Stimulated activated CD4-positive, alpha-beta T cell treated with anti-CD3 and anti-CD28 coated beads, Interleukin-12 subunit alpha, Interleukin-12 subunit beta, amount 100 ng/mL, for 4 hours (primary cell): ENCODE results near the gene NR3C2.
"Not testable (repeated sequence)": the region's sequence is repeated elsewhere in the genome, so short reads cannot be mapped to it uniquely, and the experiment has no call there.

Experiments
- DNase-seq: peaks from one replicate; pipeline ENCODE4 v3.0.0-alpha.2; 2020

The NR3C2 gene

DNA sequence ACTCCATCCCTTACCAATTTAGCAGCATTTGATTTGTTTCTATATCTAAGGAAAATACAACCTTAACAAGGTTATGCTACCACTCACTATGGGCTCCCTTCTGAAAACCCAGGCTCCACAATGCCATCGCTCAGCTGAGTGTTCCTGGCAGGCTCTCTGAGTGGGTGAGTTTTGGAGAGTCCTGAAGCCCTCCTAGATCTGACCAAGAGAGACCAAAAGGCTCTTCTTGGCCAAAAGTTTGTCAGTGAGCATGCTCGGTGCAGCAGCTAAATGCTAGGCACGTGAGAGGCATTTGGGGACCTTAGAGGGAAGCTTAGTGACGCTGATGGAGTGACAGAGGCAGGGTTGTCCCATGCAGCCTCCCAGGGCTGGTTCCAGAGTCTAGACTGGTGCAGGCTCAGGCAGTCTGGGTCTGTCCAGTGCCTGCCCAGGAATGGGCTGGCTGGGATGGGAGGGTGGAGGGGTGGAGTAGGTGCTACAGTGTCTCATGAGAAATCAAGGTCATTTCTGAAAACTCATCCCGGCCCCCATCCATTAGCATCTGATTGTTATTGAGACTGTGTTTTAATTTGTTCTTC, 346.8 kb downstream of the NR3C2 start:
- no peak for DNase-seq

DNA sequence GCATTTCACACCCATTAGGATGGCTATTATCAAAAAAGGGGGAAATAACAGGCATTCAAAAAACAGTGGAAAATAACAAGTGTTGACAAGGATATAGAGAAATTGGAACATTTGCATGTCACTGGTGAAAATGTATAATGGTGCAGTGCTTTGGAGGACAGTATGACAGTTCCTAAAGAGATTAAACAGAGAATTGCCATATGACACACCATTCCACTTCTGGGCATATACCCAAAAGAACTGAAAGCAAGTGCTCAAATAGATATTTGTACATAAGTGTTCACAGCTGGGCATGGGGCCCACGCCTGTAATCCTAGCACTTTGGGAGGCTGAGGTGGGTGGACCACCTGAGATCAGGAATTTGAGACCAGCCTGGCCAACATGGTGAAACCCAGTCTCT, 348.1 kb downstream of the NR3C2 start:
- DNase-seq, result no peak

DNA sequence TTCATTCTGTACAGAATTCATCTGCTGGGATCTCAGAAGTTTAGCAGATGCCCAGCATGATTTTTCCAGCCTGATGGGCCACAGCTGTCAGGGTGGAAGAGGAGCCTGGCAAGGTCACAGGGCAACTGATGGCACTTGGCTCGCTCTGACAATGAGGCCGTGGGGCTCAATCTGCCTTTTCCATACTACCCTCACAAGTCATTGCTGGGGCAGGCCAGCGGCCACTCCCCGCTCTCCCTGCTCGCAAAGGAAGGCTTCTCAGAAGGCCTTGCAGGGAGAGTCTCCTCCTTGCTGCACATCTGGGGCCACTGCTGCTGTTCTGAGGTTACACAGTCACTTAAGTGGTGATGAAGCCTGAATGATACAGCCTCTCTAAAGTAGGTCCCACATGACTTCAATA, 349.1 kb downstream of the NR3C2 start:
- DNase-seq, result no peak

DNA sequence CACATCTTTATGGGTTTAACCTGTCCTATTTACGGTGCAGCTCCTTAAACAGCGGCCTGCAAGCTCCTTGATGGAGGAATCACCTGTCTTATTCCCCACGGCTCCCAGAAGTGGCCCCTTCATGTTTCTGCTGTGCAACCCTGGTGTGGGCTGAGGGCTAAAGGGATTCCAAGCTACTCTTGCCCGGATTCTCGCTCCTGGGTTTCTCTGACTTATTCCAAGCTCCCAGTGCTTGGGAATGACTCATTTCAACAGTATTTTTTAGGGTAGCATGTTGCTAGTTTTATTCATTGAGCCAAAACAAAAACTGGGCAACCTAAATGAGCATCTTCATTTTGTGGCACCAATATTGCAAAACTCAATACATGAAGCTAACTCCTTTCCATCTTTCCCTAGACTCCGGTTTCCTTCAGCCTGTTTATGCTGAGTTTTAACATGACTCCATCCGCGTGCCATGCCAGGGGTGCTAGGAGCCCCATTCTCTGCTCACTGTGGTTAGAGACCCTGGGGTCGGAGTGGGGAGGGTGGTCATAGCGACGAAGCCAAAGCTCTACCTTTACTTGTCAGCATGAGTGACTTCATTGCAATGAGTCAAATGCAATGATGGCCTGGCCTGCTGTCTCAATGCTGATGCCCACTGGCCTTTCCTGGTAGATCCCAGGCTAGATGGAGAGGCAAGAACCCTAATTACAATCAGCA, 349.7 kb downstream of the NR3C2 start:
- DNase-seq, result no peak

DNA sequence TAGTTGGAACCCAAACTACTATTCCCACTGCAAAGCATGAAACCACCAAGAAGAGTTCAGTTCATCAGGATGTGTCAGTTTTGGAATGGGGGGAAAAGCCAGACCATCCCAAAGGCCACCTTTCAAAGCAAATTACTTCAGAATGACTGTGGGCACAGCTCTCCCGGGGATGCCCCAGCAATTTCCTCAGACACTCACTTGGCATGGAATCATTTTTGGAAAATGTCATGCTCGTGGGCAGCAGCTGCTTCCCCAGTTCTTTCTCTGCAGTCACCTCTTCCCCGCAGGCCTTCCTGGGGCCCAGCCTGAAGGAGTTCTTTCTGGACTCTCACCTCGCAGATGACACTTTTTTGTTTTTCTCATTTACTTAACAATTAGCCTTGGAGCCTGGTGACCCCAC, 350.3 kb downstream of the NR3C2 start:
- DNase-seq, result no peak

DNA sequence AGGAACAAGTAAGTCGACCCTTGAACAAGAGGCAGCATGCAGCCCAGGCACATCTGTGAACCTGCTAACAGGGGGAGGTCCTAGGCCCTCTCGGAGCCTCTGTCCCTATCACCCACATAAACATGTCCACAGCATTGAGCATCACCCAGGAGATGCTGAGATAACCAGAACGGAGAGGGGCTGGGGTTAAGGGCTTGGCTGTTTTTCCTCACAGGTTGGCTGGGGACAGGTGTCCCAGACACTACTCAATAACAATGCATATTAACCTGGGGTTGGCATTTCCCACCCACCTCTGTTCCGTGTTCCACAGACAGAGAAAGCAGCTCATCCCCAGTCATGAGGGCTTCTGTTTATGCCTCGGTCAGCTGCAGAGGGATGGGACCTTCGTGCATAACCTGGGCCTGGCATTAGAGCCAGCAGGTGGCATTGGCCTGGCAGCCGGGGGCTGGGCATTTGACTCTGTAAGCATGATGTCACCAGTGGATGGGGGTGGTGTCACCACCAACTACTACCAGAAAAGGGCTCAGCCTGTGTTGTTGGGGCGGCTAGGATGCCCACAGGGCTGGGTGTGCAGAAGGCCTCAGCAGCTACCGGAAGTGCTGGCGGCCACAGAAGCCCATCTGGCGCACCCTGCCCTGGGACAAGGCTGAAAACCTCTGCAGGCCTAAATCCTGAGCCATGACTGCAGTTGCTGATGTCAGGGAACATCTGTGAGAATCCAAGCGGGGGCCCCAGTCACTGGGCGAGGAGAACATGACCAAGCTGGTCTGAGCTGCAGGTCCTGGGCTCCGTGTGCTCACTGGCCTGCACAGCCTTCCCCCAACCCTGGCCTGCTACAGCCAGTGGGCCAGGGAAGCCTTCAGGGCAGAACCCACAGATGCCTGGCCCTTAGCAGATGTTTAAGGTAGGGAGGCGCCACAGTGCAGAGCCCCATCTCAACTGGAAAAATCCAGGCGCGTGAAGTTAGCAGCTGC, 351.4 kb downstream of the NR3C2 start:
- no peak for DNase-seq

DNA sequence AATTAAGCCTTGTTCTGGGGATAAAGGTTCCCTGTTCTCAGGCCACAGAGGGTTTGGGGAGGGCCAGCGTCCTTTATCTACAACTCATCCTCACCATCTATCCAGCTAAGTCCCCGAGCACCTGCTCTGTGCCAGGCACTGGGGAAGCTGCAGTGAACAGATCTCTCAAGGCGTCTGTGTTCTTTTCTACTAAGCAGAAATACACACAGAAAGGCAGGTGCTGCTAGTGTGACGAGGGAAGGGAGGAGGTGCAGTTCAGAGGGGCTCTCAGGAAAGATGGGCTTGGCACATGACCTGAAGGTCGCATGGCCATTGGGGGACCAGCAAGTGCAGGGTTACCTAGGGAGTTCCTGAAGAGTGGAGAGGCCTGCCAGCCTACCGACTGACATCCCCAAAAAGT, 352.2 kb downstream of the NR3C2 start:
- no peak for DNase-seq

DNA sequence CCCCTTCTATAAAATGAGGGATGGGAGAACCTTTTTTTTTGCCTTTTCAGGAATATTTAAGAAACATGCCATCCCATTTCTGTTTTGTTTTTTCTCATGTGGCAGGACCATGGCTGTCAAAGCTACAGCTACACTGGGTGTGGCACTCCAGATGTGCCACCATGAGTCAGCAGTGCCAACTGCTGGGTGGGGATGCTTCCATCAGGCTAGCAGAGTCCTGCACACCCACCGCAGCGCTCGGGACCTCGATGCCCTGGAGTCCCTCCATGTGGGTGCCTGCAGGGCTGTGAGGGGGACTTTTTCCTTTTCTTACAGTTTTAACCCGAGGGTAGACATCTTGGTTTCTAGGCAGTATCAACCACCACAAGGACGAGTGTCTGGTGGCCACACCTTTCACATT, 352.6 kb downstream of the NR3C2 start:
- DNase-seq, result no peak

DNA sequence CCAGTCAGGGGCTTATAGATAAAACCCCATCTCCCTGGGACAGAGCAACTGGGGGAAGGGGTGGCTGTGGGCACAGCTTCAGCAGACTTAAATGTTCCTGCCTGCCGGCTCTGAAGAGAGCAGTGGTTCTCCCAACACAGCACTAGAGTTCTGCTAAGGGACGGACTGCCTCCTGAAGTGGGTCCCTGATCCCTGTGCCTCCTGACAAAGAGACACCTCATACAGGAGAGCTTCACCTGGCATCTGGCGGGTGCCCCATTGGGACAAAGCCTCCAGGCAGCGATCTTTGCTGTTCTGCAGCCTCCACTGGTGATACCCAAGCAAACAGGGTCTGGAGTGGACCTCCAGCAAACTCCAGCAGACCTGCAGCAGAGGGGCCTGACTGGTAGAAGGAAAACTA, 359.1 kb downstream of the NR3C2 start:
- not testable (repeated sequence) for DNase-seq

DNA sequence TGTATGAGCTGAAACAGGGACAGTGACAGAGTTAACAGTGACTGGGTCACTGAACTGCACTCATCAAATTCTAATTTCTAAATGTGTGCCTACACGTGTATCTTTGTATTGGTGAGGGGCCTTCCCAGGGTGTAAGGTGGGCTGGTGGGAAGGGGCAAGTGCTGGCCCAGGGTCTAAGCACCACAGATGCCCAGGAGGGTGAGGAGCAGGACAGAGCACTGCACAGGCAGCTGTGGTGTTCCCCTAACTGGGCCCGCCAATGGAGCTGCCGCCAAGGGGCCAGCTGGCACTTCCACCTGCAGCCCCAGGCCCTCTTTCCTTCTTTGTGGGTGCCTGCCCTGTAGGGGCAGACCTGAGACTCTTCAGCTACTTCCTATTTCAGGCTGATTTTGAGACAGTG, 360.5 kb downstream of the NR3C2 start:
- DNase-seq, result no peak

DNA sequence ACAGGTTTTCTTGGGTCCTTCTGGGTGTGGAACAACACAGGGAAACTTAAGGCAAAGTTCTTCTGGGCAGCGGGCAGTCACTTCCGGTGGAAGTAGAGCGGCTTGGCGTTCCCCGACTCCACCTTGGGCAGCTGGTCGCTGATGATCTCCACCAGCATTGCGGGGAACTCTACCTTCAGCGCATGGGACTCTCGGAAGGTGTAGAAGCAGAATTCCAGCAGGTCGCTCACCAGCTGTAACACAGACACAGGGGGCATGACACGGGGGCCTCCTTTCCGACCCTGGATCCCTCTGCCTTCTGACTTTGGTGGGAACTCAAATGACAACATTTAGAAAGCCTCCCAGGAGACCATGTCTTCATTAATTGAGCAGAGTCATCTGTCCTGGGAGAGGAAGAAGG, 360.9 kb downstream of the NR3C2 start:
- DNase-seq, result no peak

DNA sequence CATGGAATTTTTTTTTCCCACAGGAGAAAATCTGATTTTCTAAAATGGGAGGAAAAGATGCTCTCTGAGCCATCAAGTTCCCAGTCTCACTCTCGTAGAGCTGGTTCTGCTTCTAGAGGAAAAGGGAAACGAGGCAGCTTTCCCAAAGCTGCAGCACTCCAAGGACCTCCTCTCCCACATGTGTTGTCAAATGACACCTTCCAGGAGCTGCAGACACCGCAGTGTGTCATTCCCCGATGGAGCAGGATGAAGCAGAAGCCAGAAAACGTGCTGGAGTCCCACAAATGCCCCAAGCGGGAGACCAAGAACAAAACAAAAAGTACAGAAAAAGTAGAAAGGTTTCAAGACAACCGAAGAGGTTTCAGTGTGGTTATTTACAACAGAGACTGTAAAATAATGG, 362.3 kb downstream of the NR3C2 start:
- no peak for DNase-seq

DNA sequence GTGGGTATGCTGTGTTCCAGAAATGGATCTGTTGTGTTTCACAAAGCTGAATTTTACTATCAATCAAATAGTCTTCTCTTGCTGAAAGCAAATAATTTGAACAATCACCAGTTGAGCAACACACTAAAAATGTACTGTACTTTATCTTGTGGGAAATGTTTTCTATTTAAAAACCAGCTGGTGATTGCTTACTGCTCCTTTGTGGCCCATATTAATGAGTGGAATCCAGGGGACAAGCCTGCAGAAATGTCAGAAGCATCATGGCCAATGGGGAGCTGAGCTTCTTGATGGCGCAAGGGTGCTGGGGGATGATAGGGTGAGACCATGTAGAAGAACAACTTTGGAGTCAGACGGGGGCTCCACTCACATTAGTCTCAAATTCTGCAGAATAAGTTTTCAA, 364.2 kb downstream of the NR3C2 start:
- no peak for DNase-seq

DNA sequence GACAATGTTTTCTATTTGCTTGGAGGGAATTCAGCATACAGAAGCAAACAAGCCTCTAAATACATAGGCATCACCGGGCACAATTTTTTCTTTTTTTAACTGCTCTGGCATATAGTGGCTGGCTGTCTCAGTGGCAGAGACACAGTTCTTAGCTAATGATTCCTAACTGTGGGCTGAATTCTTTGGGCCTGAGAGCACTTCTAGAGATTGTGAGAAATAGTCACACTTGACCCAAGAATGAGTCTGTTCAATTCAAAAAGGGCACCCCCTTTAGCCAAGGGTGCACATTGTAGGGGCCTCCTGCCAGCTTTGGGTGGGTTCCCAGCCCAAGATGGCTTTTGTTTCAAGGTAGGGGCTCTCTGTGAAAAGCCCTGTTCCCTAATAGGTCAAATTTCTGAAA, 364.6 kb downstream of the NR3C2 start:
- DNase-seq, result no peak

DNA sequence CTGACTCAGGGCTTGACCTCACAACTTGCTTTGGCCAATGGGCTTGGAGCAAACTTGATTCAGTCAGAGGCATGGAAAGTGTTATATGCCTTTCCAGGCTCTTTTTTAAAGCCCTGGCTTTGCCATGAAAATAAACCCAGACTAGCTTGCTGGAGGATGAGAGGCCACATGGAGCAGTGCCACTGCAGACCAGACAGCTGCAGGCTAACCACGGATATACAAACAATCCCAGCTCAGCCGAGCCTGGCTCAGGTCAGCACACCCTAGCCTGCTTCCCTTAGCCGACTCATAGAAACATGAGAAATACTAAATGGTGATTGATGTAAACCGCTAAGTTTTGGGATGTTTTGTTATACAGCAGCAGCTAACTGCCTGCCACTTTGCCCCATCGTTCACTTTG, 365.2 kb downstream of the NR3C2 start:
- no peak for DNase-seq

DNA sequence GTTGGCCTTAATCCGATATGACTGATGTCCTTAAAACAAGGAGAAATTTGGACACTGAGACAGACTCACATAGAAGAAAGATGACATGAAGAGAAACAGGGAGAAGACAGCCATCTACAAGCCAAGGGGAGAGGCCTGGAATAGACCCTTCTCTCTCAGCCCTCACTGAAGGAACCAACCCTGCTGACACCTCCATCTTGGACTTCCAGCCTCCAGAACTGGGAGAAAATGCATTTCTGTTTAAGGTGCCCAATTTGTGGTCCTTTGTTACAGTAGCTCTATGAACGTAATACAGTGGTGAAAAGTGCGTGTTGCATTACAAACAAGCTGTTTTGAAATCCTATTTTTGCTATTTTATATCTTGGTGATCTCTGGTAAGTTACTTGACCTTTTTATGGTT, 366.8 kb downstream of the NR3C2 start:
- DNase-seq, result no peak

DNA sequence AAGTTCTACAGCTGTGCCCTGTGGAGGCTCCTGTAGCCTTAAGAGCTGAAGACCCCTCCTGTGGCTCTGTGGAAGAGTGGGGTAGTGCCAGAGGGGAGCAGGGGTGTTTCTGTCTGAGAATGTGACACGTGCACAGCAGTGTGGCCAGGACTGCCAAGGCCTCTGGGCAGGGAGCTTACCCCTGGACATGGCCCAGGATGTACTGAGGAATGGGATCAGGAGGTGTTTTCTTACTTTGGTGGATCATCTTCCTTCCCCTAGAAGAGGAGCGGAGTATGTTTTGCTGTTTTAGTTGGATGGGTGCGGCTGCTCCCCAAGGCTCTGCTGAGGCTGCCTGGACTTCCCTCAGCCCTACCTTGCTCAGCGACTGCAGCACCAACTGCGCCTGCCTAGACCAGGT, 367.8 kb downstream of the NR3C2 start:
- DNase-seq, result no peak

DNA sequence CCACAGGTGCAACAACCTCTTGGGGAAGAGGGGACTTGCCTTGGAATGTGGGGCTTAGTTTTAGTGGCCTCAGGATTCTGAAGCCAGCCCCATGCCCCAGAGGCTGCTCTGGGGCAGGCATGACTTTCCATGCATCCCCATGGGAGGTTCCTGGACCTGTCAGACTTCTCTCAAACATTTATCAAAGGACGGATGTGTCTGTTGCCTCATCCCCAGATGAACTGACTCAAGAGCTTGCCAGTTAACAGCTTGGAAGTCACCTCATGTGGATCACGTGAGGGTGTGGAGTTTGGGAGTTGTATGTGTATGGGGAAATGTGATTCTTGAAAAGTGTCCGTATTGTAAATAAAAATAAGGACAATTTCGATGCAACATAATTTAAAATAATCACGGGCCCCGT, 368.9 kb downstream of the NR3C2 start:
- no peak for DNase-seq

DNA sequence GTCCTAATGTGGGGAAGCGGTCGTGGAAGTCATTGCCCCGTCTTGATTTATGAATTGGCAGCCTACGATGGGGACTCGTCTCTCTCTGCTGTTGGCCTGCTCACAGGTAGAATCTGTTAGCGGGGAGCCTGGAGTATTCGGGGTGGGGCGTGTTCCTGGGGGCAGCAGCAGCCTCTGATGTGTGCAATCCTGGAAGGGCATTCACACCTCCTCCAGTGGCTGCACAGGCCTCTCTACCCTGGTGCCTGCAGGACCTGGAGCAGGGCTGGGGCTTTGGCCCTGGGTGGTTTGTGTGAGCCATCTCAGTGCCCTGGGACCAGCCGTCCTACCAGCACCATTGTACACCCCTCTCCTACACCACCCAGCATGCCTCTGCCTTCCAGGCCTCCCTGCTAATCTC, 369.4 kb downstream of the NR3C2 start:
- DNase-seq, result no peak

DNA sequence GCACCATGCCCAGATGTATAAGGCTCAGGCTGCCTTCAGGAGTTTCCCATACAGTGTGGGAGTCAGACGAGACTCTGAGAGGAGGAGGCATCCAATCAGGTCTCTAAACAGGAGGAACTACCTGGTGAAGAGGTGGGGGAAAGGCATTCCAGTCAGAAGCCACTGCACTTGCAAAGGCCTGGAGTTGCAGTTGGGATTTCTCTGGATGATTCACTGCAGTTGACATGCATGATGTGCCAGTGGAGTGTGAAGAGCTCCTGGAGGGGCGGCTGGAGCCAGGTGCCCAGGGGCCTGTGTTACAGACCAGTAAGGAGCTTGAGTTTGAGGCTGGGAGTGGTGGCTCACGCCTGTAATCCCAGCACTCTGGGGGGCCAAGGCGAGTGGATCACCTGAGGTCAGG, 371.2 kb downstream of the NR3C2 start:
- no peak for DNase-seq

DNA sequence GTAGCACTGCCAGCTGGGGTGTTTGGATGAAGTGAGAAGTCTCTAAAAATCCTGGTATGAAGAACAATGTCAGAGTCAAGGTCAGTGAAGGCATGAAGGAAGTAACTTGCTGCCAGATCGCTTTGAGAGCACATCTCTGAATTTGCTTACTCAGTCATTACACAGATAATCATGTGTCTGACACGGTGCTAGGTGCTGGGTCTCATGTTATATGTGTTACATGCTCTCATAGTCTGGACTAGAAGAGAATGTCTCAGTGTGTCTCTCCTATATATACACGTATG, 372.4 kb downstream of the NR3C2 start:
- no peak for DNase-seq

DNA sequence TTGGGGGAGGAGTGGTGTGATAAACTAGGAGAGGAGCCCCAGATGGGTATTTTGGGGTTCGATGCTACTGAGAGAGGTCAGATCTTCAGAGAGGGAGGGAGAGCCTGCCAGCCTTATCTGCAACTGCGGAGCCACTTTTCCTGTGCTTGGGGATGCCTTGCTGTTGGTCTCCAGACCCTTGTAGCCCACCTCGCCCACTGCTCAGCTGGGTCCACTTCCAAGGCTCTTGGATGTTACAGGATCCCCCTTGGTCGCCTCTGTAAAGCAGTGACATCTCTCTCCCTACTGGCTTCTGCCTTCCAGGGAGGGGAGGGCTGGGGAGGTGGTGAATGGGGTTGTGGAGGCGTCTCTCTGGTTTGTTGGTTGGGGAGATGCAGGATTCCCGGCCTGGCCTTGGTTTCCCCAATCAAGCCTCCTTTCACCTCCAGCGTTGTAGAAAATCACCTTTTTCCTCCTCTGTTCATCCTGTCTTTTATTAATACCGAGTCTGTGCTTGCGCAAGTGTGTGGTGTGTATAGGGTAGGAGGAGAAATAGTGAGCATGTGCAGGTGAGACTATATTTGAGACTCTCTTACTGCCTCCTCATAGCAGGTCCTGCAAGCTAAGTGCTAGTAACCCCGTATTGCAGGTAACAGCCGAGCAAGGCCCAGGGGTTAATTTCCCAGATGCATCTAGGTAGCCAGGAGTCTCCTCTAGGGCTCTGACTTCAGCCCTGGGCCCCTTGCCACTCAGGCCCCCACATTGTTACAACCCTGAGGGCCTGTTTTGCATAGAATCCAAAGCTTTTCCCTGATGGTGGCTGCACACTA, 372.9 kb downstream of the NR3C2 start:
- no peak for DNase-seq
